Measurements from ENCODE around the gene SETD4. TPM values are rescaled to one million over a fixed set of nuclear protein-coding genes. Genes with fewer than 3 reads are reported as not detected.

SETD4 gene
- total and polyA plus RNA-seq, 2 of the 13 experiments (the other 11 are each of a cell fraction or from before 2014, with no cell fraction given) = 7.1 to 14.4 TPM

GRCh38 chr21:36073181-36073580 is 12.9 kb upstream of the SETD4 start (continued):
- TF ChIP-seq ZNF747 (CRISPR knock-in tag; IDR thresholded peaks at IDR 0.05; ENCODE audit: borderline replicate concordance) = no peak
- peak; percentile 77 for TF ChIP-seq PAXIP1 (CRISPR knock-in tag; conservative IDR thresholded peaks at IDR 0.05)
- no peak for TF ChIP-seq ZBTB7B (CRISPR knock-in tag; IDR thresholded peaks at IDR 0.05)
- TF ChIP-seq HBP1 (CRISPR knock-in tag; IDR thresholded peaks at IDR 0.05; ENCODE audit: low read depth) = no peak
- TF ChIP-seq TAF15 (IDR thresholded peaks at IDR 0.05; ENCODE audit: low read depth, low read length, poor library complexity, severe bottlenecking) = no peak
- TF ChIP-seq ETV6 (CRISPR knock-in tag; conservative IDR thresholded peaks at IDR 0.05) = no peak
- TF ChIP-seq GLI4 (CRISPR knock-in tag; IDR thresholded peaks at IDR 0.05; ENCODE audit: borderline replicate concordance) = no peak
- no peak for TF ChIP-seq KDM4B (CRISPR knock-in tag; IDR thresholded peaks at IDR 0.05)
- TF ChIP-seq ZNF460 (CRISPR knock-in tag; IDR thresholded peaks at IDR 0.05; ENCODE audit: borderline replicate concordance) = no peak
- no peak for TF ChIP-seq ZNF256 (CRISPR knock-in tag; conservative IDR thresholded peaks at IDR 0.05)
- TF ChIP-seq SYNCRIP (IDR thresholded peaks at IDR 0.05; ENCODE audit: insufficient read depth, low read depth, low read length) = no peak
- TF ChIP-seq RBFOX2 (IDR thresholded peaks at IDR 0.05; ENCODE audit: low read depth, low read length) = no peak
- TF ChIP-seq ZFP36L1 (CRISPR knock-in tag; IDR thresholded peaks at IDR 0.05) = no peak
- 0 out of 2 replicates have a peak, but pooled peaks have one; percentile 47 for TF ChIP-seq FOXC1 (CRISPR knock-in tag; IDR thresholded peaks at IDR 0.05; ENCODE audit: borderline replicate concordance)
- TF ChIP-seq ZNF512 (CRISPR knock-in tag; IDR thresholded peaks at IDR 0.05) = no peak
- TF ChIP-seq ONECUT2 (CRISPR knock-in tag; IDR thresholded peaks at IDR 0.05) = peak; percentile 55
- no peak for TF ChIP-seq ZNF629 (CRISPR knock-in tag; conservative IDR thresholded peaks at IDR 0.05)
- no peak for TF ChIP-seq KDM3A (CRISPR knock-in tag; IDR thresholded peaks at IDR 0.05; ENCODE audit: low read depth)
- TF ChIP-seq LRRFIP1 (CRISPR knock-in tag; conservative IDR thresholded peaks at IDR 0.05) = no peak
- TF ChIP-seq ZNF44 (CRISPR knock-in tag; IDR thresholded peaks at IDR 0.05) = no peak

Measured in HepG2 (cell line).